ENCODE data around the gene SMIM38.

DNA sequence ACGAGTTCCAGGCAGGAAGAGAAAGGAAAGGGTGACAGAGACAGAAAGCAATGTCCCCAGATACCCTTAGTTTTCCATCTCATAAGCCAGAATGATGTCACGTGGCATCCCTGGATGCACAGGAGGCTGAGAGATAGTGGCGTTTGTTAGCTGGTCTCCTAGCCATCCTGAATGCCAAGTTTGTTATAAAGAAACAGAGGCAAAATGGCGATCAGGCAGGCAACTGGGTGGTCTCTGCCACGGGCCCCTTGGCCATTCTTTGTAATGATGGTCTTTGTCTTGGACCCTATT is 5.3 kb downstream of the SMIM38 start:
- TF ChIP-seq, protein P1, sequence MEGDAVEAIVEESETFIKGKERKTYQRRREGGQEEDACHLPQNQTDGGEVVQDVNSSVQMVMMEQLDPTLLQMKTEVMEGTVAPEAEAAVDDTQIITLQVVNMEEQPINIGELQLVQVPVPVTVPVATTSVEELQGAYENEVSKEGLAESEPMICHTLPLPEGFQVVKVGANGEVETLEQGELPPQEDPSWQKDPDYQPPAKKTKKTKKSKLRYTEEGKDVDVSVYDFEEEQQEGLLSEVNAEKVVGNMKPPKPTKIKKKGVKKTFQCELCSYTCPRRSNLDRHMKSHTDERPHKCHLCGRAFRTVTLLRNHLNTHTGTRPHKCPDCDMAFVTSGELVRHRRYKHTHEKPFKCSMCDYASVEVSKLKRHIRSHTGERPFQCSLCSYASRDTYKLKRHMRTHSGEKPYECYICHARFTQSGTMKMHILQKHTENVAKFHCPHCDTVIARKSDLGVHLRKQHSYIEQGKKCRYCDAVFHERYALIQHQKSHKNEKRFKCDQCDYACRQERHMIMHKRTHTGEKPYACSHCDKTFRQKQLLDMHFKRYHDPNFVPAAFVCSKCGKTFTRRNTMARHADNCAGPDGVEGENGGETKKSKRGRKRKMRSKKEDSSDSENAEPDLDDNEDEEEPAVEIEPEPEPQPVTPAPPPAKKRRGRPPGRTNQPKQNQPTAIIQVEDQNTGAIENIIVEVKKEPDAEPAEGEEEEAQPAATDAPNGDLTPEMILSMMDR (conservative IDR thresholded peaks at IDR 0.05; ENCODE audit: low read depth, low read length): no peak
- TF ChIP-seq SMC3 (IDR thresholded peaks at IDR 0.05; ENCODE audit: low read depth, low read length) (no peak), POLR2A (IDR thresholded peaks at IDR 0.05; ENCODE audit: low read depth, low read length) (no peak), RAD21 (IDR thresholded peaks at IDR 0.05; ENCODE audit: low read length) (no peak), RFX5 (IDR thresholded peaks at IDR 0.05; ENCODE audit: low read depth, low read length) (no peak), CHD1 (IDR thresholded peaks at IDR 0.05; ENCODE audit: low read depth, low read length) (no peak), MAFK (IDR thresholded peaks at IDR 0.05; ENCODE audit: low read depth, low read length) (no peak), MAZ (IDR thresholded peaks at IDR 0.05; ENCODE audit: borderline replicate concordance, low read depth, low read length) (no peak)
- TF ChIP-seq, protein P2, sequence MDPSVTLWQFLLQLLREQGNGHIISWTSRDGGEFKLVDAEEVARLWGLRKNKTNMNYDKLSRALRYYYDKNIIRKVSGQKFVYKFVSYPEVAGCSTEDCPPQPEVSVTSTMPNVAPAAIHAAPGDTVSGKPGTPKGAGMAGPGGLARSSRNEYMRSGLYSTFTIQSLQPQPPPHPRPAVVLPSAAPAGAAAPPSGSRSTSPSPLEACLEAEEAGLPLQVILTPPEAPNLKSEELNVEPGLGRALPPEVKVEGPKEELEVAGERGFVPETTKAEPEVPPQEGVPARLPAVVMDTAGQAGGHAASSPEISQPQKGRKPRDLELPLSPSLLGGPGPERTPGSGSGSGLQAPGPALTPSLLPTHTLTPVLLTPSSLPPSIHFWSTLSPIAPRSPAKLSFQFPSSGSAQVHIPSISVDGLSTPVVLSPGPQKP (IDR thresholded peaks at IDR 0.05; ENCODE audit: borderline replicate concordance, low read depth, low read length): no peak

Data from IMR-90 (cell line).